Activated CD4-positive, CD25-positive, alpha-beta regulatory T cell (primary cell): ENCODE measurements around the gene PHF20.
"Not testable (repeated sequence)": the region's sequence is repeated elsewhere in the genome, so short reads cannot be mapped to it uniquely, and the experiment has no call there.

Source experiments
- DNase-seq, 4 experiments: peaks; one replicate each; lab custom pipeline; 2025; lab: John Stamatoyannopoulos, UW

Gene PHF20

DNA sequence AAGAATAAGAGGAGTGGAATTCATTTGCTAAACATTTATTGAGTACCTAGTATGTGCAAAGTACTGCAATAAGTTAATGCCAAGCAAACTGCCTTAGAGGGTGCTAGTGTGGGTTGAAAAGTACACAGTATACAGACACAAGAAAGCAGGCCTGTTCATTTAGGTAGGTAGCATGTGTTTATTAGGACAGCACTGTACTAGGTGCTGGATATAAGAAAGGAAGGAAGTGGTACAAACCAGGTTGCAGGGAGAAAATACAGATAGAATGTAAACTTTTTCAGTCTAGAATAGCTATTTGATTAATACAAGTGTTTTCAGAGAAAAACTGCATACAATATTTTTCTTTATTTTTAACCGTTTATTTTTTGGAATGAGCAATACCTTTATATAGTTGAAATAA is 68.1 kb downstream of the PHF20 start:
- DNase-seq = no peak

DNA sequence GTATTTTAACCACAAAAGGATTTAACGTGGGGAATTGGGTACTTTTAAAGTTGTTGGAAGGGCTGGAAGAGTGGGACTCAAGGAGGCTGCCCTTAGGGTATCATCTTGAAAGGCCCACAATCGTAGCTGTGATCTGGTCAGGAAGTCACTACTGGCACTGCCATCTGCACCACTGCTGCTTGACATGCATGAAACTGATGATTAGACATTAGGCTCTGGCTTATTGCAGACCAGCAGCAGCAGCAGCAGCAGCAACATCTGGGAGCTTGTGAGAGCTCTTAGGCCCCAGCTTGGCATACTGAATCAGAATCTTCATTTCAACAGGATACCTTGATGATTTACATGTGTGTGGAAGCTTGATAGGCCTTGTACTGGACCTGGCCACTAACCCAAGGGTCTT is 68.6 kb downstream of the PHF20 start:
- no peak for DNase-seq

DNA sequence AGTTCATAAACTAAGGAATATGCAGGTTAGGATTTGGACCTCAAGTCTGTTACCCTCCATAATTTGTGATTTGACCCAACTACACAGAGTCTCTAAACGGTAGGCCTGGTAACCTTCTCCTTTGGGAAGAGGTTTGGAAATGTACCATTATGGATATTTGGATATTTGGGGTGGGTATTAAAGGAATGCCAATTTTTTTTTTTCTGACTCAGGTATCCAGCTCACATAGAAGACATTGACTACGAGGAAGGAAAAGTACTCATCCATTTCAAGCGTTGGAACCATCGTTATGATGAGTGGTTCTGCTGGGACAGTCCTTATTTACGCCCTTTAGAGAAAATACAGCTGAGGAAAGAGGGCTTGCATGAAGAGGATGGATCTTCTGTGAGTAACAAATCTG is 70.5 kb downstream of the PHF20 start:
- no peak for DNase-seq

DNA sequence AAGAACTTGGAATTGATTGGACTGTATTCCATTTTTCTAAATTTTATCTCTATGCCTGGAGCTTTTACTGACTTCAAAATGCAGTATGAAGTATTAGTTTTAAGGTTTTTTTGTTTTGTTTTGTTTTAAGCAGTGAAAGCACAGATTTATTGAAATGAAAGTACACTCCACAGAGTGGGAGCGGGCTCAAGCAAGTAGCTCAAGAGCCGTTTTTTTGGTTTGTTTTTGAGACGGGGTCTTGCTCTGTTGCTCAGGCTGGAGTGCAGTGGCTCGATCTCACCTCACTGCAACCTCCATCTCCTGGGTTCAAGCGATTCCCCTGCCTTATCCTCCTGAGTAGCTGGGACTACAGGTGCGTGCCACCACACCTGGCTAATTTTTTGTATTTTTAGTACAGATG is 72.1 kb downstream of the PHF20 start:
- not testable (repeated sequence) for DNase-seq

DNA sequence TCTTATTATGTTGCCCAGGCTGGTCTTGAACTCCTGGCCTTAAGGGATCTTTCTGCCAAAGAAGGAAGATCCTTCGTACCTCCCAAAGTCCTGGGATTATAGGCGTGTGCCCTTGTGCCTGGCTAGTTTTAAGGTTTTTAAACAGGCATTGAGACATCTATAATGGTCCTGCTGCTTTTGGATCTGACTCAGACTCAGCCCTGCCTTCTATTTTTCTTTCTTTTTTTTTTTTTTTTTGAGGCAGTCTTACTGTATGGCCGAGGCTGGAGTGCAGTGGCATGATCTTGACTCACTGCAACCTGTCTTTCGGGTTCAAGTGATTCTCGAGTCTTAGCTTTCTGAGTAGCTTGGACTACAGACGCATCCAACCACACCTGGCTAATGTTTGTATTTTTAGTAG is 73.7 kb downstream of the PHF20 start:
- DNase-seq = no peak

DNA sequence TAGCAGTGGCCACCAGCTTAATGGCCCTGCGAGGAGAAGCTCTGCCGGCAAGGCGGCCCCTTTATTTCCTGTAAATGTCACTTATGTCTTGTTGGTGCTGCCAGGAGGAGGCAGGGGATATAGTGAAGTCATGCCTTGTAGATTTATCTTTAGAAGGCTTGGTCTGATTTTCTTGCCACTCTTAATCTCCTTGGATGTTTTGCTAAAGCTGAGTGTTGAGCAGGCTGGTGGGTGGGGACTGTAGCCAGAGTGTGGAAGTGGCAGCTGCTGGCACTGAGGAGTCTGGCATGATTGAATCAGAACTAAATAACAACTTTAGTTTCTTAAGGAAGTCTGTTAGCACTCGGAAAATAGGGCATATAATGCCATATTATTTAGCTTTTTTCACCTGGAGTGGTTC is 77.9 kb downstream of the PHF20 start:
- DNase-seq = no peak

DNA sequence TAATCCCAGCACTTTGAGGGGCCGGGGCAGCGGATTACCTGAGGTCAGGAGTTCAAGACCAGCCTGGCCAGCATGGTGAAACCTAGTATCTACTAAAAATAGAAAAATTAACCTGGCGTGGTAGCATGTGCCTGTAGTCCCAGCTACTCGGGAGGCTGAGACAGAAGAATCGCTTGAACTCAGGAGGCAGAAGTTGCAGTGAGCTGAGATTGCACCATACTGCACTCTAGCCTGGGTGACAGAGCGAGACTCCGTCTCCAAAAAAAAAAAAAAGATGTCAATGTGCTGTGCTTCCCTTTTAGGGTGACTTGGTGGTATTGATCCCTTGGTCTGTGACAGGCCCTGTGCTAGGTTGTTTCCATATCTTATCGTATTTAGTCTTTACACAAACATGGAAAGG is 79.8 kb downstream of the PHF20 start:
- DNase-seq = not testable (repeated sequence)

DNA sequence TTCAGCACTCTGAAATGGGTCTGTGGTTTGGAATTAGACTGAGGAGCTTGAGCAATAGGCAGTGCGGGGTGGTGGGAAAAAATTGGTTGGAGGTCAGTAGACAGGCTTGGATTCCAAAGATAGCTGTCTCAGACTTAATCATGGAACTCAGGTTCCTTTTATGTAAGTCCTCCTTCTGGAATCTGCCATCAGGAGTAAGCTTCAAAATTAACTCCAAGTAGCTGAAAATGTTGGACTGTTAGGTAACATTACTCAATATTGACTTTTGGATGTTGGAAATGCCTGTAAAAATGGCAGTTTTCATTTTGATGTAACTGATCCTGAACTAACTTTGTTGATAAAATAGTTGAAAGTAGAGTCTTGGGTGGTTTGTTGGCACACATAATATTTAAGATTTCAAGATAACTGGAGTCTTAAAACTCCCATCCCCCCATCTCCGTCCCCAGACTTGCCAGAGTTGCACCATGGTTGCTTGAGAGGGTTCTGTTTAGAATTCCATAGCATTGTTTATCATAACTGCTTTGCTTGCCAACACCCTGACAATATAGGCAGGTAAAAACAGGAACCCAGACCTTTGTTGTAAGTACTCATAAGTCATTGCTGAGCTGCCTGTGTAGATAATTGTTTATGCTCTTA is 83.0 kb downstream of the PHF20 start:
- DNase-seq = no peak

DNA sequence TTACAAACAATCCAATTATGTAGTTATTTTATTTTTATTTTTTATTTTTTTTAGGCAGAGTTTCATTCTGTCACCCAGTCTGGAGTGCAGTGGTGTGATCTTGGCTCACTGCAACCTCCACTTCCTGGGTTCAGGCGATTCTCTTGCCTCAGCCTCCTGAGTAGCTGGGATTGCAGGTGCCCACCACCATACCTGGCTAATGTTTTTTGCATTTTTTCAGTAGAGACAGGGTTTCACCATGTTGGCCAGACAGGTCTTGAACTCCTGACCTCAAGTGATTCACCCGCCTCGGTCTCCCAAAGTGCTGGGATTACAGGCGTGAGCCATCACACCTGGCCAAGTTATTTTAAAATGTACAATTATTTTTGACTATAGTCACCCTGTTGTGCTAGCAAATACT is 83.8 kb downstream of the PHF20 start:
- not testable (repeated sequence) for DNase-seq

DNA sequence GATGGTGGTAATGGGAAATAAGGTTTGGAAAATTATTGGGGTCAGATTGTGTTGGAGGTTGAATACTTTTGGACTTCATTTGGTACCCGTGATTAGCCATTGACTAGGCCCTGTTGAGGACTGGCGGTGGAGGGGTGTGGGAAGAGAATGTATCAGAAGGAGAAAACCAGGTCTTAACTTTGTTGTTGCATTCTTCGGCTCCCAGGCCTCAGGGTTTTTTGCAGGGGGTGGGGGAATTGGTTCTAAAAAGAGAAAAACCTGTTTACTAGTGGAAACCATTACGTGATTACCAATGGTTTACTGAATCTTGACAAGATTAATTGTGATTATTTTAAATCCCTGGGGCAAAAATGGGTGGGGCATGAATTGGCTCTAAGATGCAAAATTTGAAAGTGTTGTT is 85.1 kb downstream of the PHF20 start:
- DNase-seq = no peak

DNA sequence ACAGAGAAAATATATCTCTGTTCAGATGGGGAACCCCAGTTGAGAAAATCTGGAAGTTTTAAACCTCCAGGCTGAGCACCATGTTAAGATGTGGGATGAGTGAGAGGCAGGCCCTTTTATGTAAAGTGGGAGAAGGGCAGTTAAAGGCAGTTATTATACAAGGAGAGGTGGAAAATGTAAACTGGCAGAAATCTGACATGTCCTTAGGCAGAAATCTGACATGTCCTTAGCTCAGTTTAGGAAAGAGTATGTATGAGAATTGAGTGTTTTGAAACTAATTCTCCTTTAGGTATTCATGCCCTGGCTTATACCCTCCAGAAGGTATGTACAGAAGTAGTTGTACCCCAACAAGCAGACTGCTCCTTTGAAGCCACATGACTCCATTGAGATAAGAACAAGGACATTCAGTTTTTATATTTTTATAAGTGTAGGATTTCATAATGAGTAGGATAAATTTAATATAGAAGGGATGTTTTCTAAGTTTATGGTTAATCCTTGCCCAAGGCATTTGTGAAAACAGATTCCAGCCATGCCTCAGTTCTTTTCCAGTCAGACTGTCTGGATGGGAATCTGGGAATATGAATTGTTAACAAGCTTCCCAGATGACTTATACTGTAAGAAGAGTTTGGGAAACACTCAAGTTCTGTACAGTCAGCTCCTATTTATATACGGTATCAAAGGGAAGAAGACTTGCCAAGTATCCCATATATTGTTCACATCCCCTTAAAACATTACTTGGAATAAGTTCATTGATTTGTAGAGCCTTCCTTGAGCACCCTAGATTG is 94.8 kb downstream of the PHF20 start:
- DNase-seq = no peak

DNA sequence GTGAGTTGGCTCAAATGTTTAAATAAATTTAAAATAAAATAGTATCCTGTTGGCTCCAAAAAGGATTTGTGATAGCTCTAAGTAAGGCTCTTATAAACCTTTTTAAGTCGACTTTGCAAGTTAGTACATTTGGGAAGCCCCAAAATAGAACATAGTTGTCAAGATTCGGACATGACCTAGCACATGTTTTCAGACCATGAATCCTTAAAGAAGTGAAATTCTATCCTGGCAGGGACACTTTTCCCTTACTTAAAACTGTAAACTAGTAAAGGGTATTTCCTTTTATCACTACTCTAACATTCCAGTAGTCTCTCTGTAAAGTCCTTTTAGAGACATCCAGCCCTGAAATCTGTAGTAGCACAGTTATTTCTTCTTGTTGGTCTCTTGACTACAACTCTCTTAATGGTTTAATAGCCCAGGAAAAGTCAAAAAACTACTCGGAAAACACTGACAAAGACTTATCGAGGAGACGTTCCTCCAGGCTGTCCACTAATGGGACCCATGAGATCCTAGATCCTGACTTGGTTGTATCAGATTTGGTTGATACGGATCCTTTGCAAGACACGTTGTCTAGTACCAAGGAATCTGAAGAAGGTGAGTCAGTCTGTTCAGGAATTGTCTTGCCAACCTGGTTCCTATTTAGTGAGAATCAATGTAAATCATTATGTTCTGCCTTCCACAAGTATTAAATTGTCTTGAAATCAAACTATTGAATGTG is 98.9 kb downstream of the PHF20 start:
- DNase-seq = no peak

DNA sequence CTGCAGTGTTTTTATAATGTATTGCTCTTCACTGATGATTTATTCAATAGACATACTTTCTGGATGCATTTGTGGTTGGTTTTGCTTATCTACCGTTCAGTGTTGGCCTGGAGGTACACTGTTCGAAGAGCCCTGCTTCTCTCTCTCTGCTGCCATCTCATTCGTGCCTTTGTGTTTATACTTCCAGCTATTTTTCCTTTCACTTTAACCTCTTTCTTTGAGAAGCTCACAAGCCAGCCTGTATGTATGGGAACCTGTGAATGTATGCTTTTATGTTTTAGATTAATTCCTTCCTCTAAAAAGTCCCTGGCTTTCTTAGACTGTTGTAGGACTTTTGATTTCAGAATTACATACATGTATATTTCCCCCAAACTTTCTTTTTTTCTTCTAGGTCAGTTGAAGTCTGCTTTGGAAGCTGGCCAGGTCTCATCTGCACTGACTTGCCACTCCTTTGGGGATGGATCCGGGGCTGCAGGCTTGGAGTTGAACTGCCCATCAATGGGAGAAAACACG is 99.5 kb downstream of the PHF20 start:
- DNase-seq = no peak

DNA sequence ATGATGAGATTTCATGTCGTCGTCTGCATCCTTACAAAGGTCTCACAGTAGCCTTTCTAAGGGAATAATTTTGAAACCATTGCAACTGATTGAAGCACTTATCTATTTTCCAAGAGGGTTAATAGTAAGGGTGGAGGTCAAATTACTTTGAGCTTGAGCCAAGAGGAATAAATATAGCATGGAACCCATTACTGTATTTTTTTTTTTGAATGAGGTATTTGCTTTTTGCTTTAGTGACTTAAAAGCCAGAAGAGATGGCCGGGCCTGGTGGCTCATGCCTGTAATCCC is 104.2 kb downstream of the PHF20 start:
- no peak for DNase-seq

DNA sequence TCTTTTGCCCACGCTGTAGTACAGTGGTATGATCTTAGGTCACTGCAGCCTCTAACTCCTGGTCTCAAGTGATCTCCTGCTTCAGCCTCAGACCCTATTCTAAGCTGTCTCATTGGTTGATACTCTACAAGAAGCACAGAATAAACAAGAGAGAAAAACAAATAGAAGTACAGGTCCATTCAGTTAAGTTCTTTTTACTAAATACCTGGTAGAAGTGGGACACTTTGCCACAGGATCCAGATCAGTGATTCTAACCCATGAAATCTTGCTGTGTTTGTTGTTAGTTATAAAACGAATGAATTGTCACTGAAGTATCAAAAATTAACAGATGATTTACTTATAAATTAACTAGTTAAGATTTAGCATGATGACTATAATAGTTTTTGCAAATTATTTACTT is 105.8 kb downstream of the PHF20 start:
- DNase-seq = no peak

DNA sequence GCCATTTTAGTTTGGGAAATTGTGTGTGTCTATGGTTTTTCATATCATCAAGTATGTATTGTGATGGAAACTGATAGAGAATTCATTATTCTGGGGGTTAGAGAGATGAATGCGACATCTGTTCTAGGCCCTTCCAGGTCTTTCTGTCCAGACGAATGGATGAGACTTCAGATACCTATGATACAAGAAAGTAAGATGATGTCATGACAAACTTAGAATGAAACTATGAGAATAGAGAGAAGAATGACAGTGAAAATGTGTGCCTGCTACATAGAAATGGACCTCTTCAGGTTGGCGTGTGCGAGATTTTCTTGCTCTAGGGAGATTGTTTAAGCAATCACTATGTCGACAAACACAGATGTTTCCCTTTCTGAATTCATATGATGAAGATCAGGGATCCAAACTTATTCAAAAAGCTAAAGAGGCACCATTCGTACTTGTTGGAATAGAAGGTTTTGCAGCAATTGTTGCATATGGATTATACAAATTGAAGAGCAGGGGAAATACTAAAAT is 106.4 kb downstream of the PHF20 start:
- DNase-seq = no peak

DNA sequence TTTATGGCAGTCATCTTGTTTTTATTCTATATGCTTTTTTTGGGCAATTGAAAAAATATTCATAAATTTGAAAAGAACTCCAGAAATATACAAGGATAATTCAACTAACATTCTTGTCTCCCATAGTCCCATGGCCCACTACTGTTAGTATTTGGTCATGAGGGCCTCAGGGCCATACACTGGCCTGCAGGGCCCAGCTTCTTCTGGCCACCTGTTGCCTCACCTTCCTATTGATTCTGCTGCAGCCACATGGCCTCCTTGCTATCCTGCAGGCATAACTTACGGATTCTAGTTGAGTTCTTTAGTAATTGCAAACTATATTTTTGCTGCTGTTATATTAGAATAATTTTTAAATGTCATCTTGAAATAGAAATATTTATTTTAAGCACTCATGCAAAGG is 109.9 kb downstream of the PHF20 start:
- no peak for DNase-seq

DNA sequence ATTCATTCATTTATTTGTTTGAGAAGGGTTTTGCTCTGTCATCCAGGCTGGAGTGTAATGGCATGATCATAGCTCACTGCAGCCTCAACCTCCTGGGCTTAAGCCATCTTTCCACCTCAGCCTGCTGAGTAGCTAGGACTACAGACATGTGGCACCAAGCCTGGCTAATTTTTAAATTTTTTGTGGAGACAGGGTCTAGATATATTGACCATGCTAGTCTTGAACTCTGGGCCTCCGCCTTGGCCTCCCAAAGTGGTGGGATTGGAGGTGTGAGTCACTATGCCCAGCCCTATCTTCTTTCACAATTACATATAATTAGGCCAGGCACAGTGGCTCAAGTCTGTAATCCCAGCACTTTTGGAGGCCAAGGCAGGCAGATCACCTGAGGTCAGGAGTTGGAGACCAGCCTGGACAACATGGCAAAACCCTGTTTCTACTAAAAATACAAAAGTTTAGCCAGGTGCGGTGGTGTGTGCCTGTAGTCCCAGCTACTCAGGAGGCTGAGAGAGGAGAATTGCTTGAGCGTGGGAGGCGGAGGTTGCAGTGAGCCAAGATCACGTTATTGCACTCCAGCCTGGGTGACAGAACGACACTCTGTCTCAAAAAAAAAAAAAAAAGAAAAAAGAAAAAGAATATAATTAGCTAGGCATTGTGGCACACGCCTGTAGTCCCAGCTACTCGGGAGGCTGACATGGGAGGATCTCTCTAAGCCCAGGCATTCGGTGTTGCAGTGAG is 110.8 kb downstream of the PHF20 start:
- not testable (repeated sequence) for DNase-seq

DNA sequence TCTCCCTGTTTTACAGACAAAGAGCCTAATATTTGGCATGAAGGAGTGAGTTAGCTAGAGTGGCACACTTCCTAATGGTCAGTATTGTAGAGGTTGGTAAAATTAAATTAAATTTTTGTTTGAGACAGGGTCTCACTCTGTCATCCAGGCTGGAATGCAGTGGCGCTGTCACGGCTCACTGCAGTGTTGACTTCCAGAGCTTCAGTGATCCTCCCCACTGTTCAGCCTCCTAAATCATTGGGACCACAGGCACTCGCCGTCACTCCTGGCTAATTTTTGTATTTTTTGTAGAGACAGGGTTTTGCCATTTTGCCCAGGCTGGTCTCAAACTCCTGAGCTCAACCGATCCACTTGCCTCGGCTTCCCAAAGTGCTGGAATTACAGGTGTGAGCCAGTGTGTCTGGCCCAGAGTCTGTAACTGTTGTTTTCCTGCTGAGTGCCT is 111.5 kb downstream of the PHF20 start:
- DNase-seq = no peak

DNA sequence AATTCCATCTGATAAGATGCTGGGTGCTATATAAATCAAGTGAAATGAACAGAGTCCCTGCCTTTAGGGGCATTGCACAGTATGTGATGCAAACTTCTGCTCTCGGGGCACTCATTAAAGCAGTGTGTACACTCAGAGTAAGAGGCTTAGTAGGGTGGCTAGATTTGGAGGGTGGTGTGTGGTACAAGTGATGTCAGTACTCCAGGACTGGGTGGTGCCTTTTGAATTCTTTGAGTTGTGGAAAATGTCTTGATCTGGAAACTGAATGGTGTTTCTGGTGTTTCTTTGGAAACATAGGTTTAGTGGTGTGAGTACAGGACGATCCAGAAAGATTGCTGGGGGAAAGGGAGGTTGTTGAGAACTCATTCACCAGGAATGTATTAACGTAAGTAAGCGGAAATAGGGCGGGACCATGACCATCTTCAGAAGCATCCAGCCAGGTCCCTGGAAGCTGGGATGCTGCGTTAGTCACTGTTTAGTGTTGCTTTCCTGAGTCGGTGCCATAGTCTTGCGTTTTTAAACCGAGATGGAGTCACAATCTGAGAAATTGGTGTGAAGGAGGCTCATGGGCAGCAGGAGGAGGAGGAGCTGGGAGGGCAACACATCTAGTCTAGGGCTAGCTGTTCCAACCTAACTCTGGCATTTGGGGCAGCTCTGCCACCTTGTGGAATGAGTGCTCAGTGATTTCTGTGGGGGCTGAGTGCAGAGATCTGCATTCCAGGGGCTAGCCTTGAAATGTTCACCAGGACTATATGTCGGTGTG is 112.1 kb downstream of the PHF20 start:
- DNase-seq = peak in 3 of 4 experiments; percentile 7 to 23 (median 22)

DNA sequence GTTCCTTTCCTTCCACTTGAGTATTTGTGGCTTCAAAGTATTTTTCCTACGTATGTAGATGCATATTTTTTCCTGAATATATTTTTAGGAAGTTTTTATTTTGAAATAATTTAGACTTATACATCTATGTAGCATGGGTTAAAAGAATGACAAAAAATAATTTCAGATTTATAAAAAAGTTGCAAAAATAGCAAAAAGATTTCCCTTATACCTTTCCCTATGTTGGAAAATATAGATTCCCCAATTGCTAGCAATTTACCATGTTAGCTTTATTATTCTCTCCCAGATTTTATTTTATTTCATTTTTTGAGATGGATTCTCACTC is 112.7 kb downstream of the PHF20 start:
- no peak for DNase-seq

DNA sequence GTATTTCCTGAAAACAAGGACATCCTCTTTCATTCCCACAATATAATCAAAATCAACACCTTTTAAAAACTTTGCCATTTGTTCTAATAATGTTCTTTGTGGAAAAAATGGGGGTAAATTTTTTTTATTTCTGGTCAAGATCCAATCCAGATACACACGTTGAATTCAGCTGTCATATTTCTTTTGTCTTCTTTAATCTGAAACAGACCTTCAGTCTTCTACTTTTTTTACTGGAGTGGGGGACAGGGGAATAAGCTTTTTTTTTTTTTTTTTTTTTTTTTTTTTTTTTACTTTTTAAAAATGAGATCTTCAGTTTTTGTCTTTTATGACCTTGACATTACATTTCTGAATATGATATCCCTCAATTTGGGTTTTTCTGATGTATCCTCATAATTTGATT is 113.4 kb downstream of the PHF20 start:
- DNase-seq = no peak
